Gastrocnemius medialis (tissue), 4 donors: Measurements from ENCODE around the gene VSIG2.

ENCODE experiments used
- CTCF ChIP-seq, 5 experiments: fragments of 450-650 bp in 3 of 5; fragments of 200-600 bp in 2 of 5; sonication (generic) in 2 of 5; IDR thresholded peaks in 4 of 5; conservative IDR thresholded peaks in 1 of 5; 1 replicate in 4 of 5; 2 replicates in 1 of 5; pipeline ENCODE4 v1.5.1; 2016 to 2019; ENCODE audit warnings: antibody characterized with exemption in 5 of 5, mild to moderate bottlenecking in 3 of 5, moderate library complexity in 3 of 5
- POLR2A ChIP-seq, 2 donors: fragments of 450-650 bp; IDR thresholded peaks; one replicate each; pipeline ENCODE4 v1.6.1; 2017; ENCODE audit warnings: antibody characterized with exemption in 2 of 2, mild to moderate bottlenecking in 2 of 2, moderate library complexity in 2 of 2

- no peak for TF ChIP-seq CTCF (IDR thresholded peaks at IDR 0.05 in 4 of 5, conservative IDR thresholded peaks at IDR 0.05 in 1 of 5)
- TF ChIP-seq POLR2A (IDR thresholded peaks at IDR 0.05): no peak
These were observed 10.6 kb upstream of the VSIG2 start for GRCh38 chr11:124762624-124763155.
